NCI-H1417 treated with DMSO at 0.1 percent for 48 hours (cell line): ENCODE results near the gene GMDS.

Experiments
- DNase-seq: peaks from one replicate; lab custom pipeline; 2025; lab: John Stamatoyannopoulos, UW

The GMDS gene

DNA sequence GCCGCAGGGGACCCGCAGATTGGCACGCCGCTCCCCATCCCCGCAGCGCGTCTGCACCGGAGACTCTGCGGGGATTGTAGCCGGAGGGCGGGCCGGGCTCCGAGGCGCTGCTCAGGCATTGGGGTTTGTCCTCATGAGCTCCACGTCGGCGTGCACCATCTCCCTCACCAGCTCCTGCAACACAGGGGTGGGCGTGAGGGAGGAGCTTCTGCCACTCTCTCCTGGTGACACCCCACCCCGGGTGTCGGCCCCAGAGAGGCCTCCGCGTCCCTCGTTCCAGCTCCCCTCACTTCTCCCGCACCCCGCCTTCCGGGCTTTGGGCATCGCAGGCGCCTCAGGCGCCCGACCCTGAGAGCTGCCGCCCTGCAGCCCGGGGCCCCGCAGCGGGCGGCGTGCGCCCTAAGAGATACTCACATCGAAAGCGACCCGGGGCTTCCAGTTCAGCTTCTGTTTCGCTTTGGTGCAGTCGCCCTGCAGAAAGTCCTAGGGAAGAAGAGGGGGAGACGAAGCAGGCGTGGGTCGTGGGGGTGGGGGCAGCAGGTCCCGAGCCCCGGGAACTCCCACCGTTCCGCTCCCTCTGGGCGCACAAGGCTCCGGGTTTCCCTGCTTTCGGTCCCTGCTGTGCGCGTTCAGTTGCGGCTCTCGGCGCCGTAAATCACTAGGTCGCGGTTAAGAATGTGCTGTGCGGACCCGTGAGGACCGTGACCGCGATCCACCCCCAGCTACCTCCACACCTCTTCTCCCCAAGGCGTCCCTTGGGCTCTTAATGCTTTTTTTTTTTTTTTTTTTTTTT lies 621.2 kb downstream of the GMDS start:
- no peak for DNase-seq

DNA sequence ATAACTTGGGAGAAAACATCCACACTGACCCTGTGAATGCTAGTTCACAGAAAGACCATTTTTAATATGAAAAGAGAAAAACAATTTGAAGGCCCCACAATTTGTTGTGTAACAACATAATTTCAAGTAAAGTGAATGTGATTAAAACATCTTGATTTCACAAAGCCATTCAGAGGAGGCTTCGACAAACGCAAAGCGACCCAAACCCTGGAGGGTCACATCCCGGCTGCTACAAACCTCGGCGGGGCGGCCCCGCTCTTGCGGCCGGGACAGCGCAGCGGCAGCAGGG lies 621.7 kb downstream of the GMDS start:
- no peak for DNase-seq

DNA sequence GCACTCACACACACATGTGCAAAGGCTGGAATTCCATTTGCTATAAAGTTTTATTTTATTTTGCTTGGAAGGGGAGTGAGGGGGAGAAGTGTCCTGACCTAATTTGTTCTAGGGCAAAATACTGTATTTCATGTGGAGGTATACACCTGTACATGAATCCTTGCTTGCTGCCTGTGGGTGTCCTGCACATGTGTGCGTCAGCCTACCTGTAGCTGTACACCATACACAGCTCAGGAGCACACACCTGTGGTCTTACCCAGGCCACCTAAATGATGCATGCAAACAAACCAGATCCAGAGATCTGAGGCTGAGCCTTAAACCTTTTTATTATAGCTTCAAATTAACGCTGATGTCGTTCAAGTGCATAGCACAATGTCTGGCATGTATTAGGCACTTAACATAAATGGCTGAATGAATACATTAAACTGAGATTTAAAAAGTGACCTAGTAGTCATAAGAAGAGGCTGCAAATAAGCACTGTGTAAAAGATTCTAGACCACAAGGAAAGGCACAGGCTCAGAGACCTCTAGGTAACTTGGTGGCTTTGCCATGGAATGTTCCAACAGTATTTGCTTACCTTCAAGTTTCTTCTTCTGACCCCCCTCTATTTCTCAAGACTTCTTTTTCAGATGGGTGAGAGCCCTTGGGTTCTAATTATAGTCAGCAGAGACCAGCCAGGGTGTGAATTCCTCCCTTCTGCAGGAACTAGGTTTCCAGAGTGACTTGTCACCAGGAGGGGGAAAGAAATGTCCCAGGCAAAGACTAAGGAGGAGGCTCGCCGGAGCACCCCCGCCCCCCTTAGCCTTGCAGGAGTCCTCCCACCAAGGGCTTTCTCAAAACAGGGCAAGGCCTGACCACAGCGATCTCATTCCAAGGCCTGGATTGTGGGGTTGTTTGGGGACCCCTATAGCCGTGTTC lies 622.3 kb downstream of the GMDS start:
- DNase-seq, result no peak

DNA sequence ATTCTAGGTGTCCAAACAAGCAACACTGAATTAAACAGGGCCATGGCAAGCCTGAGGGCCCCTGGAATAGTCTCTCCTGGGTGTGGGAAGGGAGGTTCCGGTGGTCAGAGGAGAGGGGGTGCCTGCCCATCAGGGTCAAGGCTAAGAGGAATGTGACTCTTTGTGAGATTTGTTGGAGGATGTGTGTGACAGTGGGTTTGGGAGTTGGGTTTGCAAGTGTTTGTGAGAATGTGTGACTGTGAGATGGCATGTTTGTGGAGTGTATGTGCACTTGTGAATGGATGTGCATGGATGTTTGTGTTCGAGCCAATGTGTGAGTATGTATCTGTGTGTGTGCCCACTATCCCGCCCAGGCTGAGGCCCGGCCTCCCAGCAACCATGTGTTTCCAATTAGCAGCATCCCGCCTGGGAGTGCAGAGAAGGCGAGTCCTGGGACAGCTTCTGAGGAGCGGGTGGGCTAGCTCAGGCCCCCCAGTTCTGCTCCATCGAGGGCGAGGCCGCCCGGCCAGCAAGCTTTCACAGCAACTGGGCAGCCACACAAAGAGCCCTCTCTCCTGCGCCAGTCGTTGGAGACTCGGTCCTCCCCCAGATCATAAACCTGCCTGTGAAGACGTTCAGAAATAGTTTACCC lies 623.1 kb downstream of the GMDS start:
- DNase-seq, result no peak

DNA sequence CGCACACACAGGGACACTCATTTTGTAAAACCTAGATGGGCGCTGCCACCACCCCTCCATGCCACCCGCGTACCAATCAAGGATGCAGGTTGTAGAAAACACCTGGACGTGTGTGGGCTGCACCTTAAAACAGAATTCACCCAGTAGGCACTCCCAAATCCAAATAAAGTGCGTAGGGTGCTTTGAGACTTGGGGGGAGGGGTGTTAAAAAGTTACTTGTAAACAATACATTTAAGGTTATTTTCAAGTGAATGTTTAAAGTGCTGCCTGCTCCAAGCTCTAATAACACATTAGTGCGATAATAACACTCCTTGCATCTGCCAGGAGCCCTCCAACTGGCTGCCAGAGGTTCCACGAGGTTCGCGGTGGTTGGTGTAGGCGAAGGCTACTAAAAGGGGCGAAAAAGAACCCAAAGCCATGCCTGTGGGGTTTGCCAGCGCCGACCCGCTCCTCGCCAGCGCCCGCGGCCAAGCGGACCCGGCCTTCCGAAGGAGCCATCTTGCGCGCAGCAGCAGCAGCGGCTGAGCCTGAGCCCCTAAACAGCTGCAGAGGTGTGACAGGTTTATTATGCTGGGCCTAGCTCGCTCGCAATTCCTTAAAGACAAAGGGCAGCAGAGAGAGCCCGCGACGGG lies 624.2 kb downstream of the GMDS start:
- no peak for DNase-seq

DNA sequence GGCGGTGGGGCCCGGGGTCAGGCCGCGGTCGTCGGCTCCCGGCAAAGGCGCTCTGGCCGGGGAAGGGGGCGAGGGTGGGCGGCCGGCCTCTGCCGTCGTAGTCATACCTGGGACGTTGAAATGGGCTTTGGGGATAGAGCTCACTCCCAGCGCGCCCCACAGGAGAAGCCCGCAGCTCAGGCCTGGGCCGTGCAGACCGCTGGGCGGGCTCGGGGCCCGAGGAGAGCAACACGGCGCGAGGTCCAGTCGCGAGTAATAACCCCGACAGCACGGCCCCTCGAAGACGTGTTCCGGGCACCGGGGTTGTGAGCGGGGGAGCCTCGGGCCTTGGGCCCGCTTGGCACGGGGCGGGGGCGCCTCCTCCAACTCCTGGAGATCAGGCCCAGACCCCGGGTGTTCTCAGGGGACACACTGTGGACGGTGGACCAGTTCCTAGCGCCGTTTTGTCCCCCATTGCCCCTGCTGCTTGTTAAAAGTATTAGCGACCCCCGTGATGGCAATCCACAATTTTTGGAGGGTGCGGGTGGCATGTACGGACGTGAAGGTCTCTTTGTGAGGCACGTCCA lies 624.8 kb downstream of the GMDS start:
- no peak for DNase-seq

DNA sequence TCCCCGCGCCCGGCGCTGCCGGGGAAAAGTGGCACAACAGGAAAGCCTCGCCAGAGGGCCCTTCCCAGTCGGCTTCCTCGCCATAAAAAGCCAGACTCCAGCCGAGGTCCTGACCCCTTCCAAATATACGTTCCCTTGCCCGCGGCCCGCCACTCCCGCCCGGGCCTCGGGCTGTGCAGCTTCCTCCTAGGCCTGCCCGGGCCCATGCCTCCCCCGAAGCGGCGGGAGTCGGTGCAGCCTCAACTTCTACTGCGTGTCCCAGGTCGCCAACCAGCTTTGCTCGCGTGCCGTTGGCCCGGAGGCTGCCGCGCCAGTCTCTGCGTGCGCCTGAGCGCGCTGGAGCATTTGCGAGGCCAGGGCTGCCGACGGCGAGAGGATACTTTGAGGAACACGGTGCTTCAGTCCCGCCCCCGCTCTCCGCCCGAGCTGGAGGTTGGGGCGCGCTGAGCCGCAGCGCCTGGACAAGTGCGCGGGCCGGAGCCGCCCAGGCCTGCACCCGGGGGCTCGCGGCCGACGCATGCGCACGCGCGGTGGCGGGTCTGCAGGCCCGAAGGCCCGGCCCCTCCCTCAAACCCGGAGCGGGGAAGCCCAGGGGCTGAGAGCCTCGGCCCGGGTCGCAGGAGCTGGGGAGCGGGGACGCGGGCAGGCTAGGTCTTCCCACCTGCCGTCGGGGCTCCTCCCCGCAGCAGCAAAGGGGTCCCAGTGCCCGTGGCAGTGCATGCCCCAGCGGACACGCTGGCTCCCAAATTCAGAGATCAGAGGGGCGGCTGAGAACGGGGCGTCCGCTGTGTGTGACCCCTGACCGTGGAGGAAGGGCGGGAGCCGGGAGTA lies 625.5 kb downstream of the GMDS start:
- no peak for DNase-seq

DNA sequence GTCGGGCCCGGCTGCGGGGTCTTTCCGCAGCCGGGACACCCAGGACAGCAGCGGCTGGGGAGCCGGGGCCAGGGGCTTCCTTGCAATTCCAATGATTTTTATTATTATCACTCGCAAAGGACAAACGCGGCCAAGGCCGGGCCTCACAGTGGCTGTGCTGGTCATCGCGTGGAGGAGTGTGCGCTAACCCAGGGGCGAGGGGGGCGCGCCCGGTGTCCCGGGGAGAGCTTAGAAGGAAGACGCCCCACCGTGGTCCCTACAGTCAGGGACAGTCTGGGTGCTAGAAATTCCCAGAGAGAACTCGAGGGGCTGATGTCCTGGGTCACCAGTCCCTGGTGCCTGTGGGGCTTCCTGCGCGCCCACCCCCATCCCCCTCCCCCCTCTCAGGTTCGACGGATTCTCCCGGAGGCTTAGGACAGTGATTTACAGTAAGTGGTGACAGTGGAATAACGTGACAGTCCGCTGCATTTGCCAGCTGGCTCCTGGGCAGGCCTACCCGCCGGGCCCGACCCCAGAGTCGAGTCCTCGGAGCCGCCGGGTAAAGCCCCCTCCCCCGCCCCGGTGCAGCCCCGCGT lies 626.2 kb downstream of the GMDS start:
- no peak for DNase-seq

DNA sequence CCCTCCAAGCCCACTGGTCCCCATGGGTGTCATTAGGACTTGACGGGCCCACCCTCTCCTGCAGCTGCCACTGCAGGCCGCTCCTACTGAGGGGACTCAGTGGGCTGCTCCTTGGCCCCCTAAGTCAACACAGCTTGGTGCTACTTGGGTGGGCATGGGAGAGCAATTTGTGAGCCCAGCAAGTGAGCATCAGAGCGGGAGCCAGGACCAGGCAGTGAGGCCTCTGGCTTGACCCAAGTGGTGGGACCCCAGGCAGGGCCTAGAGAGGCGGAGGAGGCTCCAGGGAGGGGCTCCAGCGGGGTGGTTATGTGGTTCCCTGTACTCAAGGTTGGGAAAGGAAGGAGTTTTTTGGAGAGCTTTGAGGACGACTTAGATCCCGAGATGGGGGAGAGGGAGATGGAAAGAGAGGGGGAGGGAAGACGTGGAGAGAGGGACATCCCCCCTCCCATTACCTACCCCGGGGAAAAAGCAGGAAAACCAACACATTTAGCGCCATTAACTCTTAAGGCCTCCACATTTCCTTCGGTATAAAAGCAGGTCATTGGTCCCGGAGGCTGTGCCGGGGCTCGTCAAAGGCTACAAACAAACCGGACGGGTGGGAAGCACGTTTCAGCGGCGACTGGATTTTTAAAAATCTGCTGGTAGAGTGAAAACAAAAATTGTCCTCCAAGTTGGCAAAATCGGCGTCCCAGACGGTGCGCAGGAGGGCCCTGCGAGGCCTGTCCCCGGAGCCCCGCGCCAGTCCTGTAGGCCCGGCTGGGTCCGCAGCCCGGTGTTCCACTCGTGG lies 626.9 kb downstream of the GMDS start:
- DNase-seq, result no peak

DNA sequence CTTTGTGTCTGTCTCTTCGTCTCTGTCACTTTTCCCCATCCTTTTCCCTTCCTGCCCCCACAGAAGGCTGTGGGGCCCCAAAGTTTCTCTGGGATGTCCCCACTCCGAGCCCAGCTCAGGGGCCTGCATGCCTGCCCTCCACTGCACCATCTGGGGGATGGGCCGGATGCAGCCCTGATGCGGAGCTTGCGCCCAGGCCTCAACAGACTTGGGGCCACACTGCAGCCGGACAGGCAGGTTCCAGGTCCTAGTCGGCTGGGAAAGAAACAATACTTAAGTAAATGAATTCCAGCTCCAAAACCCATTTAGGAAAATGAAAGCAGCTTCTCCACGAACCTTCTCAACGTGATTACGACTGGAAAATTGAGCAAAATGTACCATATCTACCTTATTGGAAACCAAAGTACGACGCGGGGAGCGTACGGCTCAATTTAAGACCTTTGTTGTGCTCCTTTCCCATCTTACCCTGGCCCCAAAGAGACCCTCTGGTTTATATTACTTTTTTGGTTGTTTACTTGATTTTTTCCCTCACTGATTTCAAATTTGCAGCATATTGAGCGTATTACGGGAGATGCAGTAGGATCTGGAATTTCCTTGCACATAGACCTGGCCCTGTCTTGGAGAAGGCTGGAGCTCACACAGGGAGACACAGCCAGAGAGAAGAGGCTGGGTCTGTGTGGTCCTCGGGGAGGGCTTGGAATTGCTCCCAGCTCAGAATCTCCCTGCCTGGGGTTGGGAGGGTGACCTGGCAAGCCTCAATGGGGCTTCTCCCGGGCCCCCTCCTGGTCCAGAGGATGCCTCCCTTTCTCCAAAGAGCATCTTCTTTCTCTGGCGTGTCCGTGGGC lies 627.7 kb downstream of the GMDS start:
- no peak for DNase-seq

DNA sequence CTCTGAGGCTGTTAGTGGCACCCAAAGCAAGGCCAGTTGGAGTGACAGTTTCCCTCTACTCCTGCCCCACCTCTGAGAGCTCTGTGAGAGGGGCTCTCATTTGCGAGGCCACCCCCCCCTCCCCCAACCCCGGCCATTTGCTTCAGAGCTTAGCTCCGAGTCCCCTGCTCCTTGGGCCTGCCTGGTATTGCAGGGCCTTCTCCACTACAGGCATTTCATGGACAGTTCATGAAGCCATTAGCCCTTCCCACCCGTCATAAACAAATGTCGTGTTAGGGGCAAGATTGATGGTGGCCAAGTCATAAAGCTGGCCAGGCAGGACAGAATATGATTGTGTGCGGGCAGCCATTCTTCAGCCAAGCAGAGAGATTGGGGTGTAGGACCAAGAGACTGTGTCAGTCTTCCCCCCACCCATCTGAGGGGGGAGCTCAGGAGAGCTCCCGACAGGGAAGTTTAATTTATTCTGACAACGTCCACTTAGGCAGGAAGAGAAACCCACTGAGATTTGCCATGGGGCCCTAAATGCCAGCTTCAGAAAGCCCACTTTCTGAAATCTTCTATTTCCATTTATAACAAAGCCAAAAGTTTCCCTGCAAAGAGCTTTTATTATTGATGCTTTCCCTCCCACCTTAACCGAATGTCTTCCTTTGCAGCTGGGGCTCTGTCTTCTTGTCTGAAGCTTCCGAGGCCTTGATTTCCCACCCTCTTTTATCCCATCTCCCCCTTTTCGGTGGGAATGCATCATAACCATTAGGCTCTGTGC lies 628.5 kb downstream of the GMDS start:
- no peak for DNase-seq

DNA sequence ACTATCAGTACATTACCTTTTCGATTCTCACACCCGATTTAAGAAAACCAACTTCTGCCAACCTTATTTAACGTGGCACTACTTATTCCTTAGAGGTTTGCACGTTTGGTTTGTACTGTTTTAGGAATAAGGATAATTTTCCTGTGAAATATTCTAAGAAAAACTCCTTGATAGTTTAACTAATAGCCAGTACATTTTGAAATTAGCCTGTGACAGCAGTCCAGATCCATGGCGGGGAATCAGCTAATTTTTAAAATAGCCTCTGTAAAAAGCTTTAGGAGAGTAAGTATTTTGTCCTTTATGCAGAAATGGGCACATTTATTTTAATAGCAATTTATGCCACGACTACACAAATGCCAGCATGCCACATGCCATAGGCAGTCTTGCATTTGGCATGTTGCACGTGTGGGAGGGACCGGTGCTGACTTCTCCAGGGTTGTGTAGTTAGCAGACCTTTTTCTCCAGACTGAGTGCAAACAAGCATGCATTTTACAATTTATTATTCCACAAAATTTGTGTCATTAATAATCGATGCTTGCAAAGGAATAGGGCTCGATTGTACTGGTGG lies 629.5 kb downstream of the GMDS start:
- no peak for DNase-seq

DNA sequence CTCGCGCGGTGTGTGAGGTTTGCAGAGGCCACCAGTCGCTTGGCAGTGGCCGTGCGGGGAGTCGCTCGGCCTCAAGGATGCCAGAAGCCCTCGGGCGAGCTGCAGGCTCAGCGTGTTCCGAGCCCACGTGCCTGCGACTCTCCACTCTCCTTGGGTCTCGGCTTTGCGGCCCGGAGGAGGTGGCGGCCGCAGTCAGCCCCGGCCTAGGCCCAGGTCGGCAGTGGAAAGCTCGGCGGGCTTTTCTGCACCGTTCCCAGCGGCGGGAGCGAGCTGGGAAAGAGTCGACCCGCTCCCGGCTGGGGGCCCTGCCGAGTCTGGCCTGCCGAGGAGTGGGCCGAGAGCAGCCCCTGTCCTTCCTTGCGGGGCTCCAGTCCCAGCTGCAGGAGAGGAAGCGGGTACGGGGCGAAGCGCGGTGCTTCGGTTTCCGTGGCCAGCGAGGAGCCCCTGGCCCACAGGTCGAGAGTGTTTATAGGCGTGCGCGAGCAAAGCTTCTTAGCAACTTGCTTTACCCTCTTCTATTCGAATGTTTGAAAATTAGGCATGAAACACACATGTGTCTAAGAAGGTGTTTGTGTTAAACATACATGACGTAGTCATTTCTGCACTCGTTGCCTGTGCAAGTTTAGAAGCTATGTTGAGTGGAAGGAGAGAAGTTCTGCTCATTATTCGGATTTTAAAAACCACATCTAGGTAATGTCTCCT lies 630.1 kb downstream of the GMDS start:
- no peak for DNase-seq

DNA sequence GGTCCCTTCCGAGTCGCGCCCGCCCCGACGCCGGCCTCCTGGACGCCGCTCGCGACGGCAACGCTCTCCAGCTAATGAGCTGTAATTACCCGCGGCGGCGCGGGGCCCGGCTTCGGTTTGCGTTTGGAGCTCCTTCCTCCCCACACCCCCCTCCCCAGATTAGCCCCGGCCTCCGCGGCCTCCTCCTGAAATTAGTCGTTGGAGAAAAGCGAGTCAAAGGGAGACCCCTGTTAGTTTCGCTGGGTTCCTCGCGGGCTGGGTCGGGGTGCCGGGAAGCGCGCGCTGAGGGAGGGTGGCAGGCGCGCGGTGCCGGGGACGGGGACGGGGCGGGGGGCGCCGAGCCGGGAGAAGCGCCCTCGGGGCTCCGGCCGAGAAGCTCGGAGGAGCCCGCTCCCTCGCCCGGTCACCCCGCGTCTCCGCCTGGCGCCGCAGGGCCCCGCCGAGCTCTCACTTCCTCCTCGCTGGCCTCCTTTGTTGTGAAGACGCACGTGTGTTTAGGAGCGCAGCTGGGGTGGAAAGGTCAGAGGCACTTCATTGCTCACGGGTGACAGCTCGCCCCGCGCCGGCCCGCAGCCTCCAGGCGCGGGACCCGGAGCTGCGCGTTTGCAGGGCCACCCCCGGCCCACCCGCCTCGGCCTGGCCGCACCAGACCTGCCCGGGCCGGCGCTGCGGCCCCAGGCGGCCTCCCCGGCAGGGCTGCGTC lies 630.8 kb downstream of the GMDS start:
- DNase-seq, result no peak

DNA sequence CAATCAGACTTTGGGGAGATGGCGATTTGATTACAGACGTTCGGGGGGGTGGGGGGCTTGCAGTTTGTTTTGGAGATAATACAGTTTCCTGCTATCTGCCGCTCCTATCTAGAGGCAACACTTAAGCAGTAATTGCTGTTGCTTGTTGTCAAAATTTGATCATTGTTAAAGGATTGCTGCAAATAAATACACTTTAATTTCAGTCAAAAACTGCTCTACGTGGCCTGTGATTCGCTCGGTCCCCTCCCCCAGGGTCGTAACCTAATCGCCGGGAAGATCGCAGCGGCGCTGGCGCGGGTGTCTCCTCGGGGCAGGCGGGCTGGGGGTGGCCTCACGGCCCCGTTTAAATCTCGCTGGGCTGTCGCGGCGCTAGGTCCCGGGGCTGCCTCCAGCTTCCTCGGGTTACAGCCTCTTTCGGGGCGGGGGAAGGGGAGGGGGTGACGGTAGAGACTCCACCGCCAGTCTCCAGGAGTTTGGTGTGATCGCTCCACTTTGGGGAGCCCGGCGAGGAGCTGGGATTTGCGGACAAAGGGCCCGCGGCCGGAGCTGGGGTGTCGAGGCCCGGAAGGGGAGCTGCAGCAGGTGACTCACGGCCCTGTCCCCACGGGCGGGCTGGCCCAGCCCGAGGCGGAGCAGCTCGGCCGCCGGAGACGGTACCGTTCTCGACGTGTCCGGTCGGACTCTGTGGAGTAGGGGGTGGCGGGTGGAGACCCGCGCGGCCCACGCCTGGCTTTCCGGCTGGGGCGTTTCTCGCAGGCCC lies 631.5 kb downstream of the GMDS start:
- DNase-seq, result no peak

DNA sequence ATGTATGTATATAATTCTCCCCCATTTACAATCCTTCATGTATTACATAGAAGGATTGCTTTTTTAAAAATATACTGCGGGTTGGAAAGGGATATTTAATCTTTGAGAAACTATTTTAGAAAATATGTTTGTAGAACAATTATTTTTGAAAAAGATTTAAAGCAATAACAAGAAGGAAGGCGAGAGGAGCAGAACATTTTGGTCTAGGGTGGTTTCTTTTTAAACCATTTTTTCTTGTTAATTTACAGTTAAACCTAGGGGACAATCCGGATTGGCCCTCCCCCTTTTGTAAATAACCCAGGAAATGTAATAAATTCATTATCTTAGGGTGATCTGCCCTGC lies 632.1 kb downstream of the GMDS start:
- no peak for DNase-seq
